IPS DF 6.9 (cell line): ENCODE results near the gene CDK1.

Experiments used
- DNase-seq: peaks from one replicate; pipeline ENCODE4 v3.0.0-alpha.2; 2013; ENCODE audit warnings: low read depth, low spot score
- H3K27ac ChIP-seq: one replicate; pipeline ENCODE4 v1.5.1; 2013; ENCODE audit warnings: low read length, control low read depth
- H3K27me3 ChIP-seq: 2 replicates; pipeline ENCODE4 v1.6.1; 2013; ENCODE audit warnings: mild to moderate bottlenecking, low read length; ENCODE audit not compliant: control insufficient read depth, insufficient read depth
- H3K36me3 ChIP-seq: 2 replicates; pipeline ENCODE4 v1.6.1; 2013; ENCODE audit warnings: low read length; ENCODE audit not compliant: control insufficient read depth, insufficient read depth
- H3K4me1 ChIP-seq: 2 replicates; pipeline ENCODE4 v1.6.1; 2013; ENCODE audit warnings: low read length; ENCODE audit not compliant: control insufficient read depth, insufficient read depth
- H3K4me3 ChIP-seq: 2 replicates; pipeline ENCODE4 v1.5.1; 2013; ENCODE audit warnings: mild to moderate bottlenecking, low read length
- H3K9me3 ChIP-seq: 2 replicates; pipeline ENCODE4 v1.6.1; 2013; ENCODE audit warnings: low read length, inconsistent platforms; ENCODE audit not compliant: control insufficient read depth, insufficient read depth
- WGBS: extraction: QIAGEN DNeasy Blood & Tissue Kit; methylation state at CpG from one replicate; pipeline ENCODE4 v1.1.7; 2013; ENCODE audit warnings: mixed read lengths, missing lambda C conversion rate; ENCODE audit not compliant: insufficient read length, insufficient coverage; 5-methylcytosine and 5-hydroxymethylcytosine counted together

CDK1 gene

GRCh38 chr10:60798031-60798430 lies 19.8 kb downstream of the CDK1 start:
- Histone ChIP-seq H3K27me3 (no peaks in the 10 kb centered on the region), H3K27ac (no peak overlapping the region), H3K4me1 (no peaks in the 10 kb centered on the region), H3K9me3 (no peaks in the 10 kb centered on the region), H3K36me3 (peaks cover 4% of the 10 kb centered on the region; the same call in 1 of the 2 replicates), H3K4me3 (no peak overlapping the region)
- WGBS = no CpG with 5 or more reads among the region's 3 CpGs
- DNase-seq = no peak

- no peak overlapping the region for H3K4me3 ChIP-seq
- H3K36me3 ChIP-seq = peaks cover 4% of the 10 kb centered on the region; the same call in 1 of the 2 replicates
- no CpG with 5 or more reads among the region's 4 CpGs for WGBS
- H3K27me3 ChIP-seq = no peaks in the 10 kb centered on the region
- no peak for DNase-seq
- H3K27ac ChIP-seq = no peak overlapping the region
- H3K9me3 ChIP-seq = no peaks in the 10 kb centered on the region
- H3K4me1 ChIP-seq = no peaks in the 10 kb centered on the region
Observed at GRCh38 chr10:60798870-60799269, 20.6 kb downstream of the CDK1 start.

DNA sequence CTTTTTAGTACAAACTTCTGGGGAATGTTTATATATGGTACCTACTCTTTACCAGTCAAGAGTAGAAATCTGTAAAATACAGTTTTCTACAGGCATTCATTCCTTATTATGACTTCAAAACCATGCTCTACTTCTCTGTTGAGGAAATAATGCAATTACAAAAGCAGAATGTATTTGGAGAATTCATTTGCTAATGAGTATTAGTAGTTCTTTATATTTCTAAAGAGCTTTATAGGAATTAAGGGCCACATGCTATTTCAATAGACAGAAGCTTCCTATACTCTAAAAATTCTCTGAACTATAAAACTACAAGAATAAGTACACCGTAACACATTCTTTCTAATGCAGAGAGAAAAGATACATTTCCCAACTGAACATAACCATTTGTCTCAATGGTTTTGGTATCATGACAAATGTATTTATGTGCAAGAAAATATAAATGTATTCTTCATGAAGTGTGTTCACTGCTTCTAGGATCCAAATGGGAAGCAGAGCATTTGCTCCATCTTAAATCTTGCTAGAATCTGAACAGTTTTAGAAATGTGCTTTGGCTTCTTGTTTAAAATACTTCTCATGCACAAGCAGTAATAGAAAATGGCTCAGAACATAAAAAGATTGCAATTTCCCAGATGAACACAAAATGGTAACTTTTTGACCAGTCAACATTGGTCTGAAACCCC lies 21.8 kb downstream of the CDK1 start:
- Histone ChIP-seq H3K9me3 (no peaks in the 10 kb centered on the region), H3K27me3 (no peaks in the 10 kb centered on the region), H3K27ac (no peak overlapping the region), H3K4me3 (no peak overlapping the region), H3K36me3 (peaks cover under 1% of the 10 kb centered on the region; the same call in 1 of the 2 replicates), H3K4me1 (no peaks in the 10 kb centered on the region)
- WGBS = no CpG with 5 or more reads among the region's 1 CpG
- DNase-seq = no peak

GRCh38 chr10:60800918-60801317 lies 22.6 kb downstream of the CDK1 start:
- H3K36me3 ChIP-seq = no peaks in the 10 kb centered on the region; the same call in 1 of the 2 replicates
- H3K9me3 ChIP-seq = no peaks in the 10 kb centered on the region
- no peaks in the 10 kb centered on the region for H3K4me1 ChIP-seq
- no peak overlapping the region for H3K27ac ChIP-seq
- no peak overlapping the region for H3K4me3 ChIP-seq
- no peak for DNase-seq
- no peaks in the 10 kb centered on the region for H3K27me3 ChIP-seq

GRCh38 chr10:60801522-60801921 lies 23.2 kb downstream of the CDK1 start:
- H3K27ac ChIP-seq = no peak overlapping the region
- no peaks in the 10 kb centered on the region for H3K27me3 ChIP-seq
- no peaks in the 10 kb centered on the region; the same call in 1 of the 2 replicates for H3K36me3 ChIP-seq
- no peaks in the 10 kb centered on the region for H3K9me3 ChIP-seq
- no peak for DNase-seq
- no peaks in the 10 kb centered on the region for H3K4me1 ChIP-seq
- no CpG with 5 or more reads among the region's 1 CpG for WGBS
- no peak overlapping the region for H3K4me3 ChIP-seq

DNA sequence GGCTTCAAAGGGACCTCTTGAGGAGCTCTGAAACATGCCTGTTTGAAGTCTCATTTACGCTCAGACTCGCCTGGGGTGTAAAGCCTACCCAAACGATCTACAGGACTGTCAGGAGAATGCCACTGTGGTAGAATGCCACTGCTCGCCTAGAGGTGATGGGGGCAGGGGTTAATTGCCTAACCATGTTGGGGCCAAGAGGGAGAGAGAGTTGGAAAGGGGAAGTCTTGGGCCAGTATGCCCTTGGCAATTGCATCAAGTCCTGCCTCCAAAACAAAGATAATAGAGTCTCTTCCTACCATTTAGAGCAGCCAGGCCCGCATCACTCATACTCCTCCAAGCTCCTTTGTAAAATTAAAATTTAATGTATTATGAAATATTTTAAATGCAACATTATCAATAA lies 25.2 kb downstream of the CDK1 start:
- Histone ChIP-seq H3K27me3 (no peaks in the 10 kb centered on the region), H3K4me1 (no peaks in the 10 kb centered on the region), H3K27ac (no peak overlapping the region), H3K36me3 (no peaks in the 10 kb centered on the region; the same call in 1 of the 2 replicates), H3K4me3 (no peak overlapping the region), H3K9me3 (no peaks in the 10 kb centered on the region)
- WGBS = no CpG with 5 or more reads among the region's 5 CpGs
- DNase-seq = no peak

GRCh38 chr10:60803865-60804264 lies 25.6 kb downstream of the CDK1 start:
- DNase-seq = no peak
- H3K27me3 ChIP-seq = no peaks in the 10 kb centered on the region
- no CpG with 5 or more reads among the region's 1 CpG for WGBS
- no peaks in the 10 kb centered on the region for H3K36me3 ChIP-seq
- no peak overlapping the region for H3K27ac ChIP-seq
- no peaks in the 10 kb centered on the region for H3K9me3 ChIP-seq
- H3K4me3 ChIP-seq = no peak overlapping the region
- no peaks in the 10 kb centered on the region for H3K4me1 ChIP-seq

- Histone ChIP-seq H3K27ac (no peak overlapping the region), H3K36me3 (no peaks in the 10 kb centered on the region), H3K4me3 (no peak overlapping the region), H3K9me3 (no peaks in the 10 kb centered on the region), H3K27me3 (no peaks in the 10 kb centered on the region), H3K4me1 (no peaks in the 10 kb centered on the region)
- no peak for DNase-seq
- WGBS = no CpG with 5 or more reads among the region's 4 CpGs
Observed at GRCh38 chr10:60806921-60807320, 28.6 kb downstream of the CDK1 start.

GRCh38 chr10:60807499-60807898 lies 29.2 kb downstream of the CDK1 start:
- H3K9me3 ChIP-seq = no peaks in the 10 kb centered on the region
- WGBS = no CpG with 5 or more reads among the region's 2 CpGs
- no peak for DNase-seq
- no peak overlapping the region for H3K4me3 ChIP-seq
- H3K36me3 ChIP-seq = no peaks in the 10 kb centered on the region
- no peaks in the 10 kb centered on the region for H3K27me3 ChIP-seq
- H3K27ac ChIP-seq = no peak overlapping the region
- H3K4me1 ChIP-seq = no peaks in the 10 kb centered on the region

GRCh38 chr10:60808036-60808435 lies 29.8 kb downstream of the CDK1 start:
- no peaks in the 10 kb centered on the region for H3K4me1 ChIP-seq
- no peak overlapping the region for H3K4me3 ChIP-seq
- no CpG with 5 or more reads among the region's 3 CpGs for WGBS
- no peaks in the 10 kb centered on the region for H3K9me3 ChIP-seq
- H3K27ac ChIP-seq = no peak overlapping the region
- H3K27me3 ChIP-seq = no peaks in the 10 kb centered on the region
- no peaks in the 10 kb centered on the region for H3K36me3 ChIP-seq
- no peak for DNase-seq

- H3K4me1 ChIP-seq = no peaks in the 10 kb centered on the region
- H3K27me3 ChIP-seq = no peaks in the 10 kb centered on the region
- no peaks in the 10 kb centered on the region for H3K9me3 ChIP-seq
- no peak for DNase-seq
- H3K27ac ChIP-seq = no peak overlapping the region
- H3K4me3 ChIP-seq = no peak overlapping the region
- WGBS = no CpG with 5 or more reads among the region's 3 CpGs
- no peaks in the 10 kb centered on the region for H3K36me3 ChIP-seq
Observed at GRCh38 chr10:60809157-60809556, 30.9 kb downstream of the CDK1 start.
